A673 (cell line): ENCODE measurements around the gene SEMA6B.

Experiments used
- EZH2 ChIP-seq: fragments of 200-600 bp; sonication (generic); IDR thresholded peaks from 2 replicates; pipeline ENCODE4 v1.6.1; 2017; ENCODE audit warnings: borderline replicate concordance, low read depth, mild to moderate bottlenecking, mixed read lengths, antibody characterized with exemption, low read length; ENCODE audit not compliant: poor library complexity, severe bottlenecking
- TF ChIP-seq, protein P1 (sequence below): fragments of 300-800, 200-600 bp; sonication (generic); conservative IDR thresholded peaks from 2 replicates; pipeline ENCODE4 v1.5.1; 2017; ENCODE audit warnings: low read depth, mild to moderate bottlenecking, antibody characterized with exemption, low read length, moderate library complexity, mixed read lengths

DNA sequence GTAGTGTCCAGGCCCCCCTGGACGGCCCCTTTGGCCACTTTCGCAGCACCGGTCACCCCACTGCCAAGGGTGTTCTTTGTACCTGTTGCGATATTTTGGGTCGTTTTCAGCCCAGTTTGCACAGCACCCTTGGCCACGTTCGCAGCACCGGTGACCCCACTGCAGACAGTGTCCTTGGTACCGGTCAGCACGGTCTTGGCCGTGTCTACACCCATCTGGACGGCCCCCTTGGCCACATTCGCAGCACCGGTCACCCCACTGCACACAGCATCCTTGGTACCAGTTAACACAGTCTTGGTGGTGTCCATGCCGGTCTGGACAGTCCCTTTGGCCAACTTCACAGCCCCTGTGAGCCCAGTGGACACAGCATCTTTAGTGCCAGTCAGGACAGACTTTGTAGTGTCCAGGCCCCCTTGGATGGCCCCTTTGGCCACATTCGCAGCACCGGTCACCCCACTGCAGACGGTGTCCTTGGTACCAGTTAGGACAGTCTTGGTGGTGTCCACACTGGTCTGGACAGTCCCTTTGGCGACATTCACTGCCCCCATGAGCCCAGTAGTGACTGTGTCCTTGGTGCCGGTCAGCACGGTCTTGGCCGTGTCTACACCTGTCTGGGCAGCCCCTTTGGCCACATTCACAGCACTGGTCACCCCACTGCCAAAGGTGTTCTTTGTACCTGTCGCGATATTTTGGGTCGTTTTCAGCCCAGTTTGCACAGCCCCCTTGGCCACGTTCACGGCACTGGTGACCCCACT, 48.0 kb downstream of the SEMA6B start:
- TF ChIP-seq, protein P1, sequence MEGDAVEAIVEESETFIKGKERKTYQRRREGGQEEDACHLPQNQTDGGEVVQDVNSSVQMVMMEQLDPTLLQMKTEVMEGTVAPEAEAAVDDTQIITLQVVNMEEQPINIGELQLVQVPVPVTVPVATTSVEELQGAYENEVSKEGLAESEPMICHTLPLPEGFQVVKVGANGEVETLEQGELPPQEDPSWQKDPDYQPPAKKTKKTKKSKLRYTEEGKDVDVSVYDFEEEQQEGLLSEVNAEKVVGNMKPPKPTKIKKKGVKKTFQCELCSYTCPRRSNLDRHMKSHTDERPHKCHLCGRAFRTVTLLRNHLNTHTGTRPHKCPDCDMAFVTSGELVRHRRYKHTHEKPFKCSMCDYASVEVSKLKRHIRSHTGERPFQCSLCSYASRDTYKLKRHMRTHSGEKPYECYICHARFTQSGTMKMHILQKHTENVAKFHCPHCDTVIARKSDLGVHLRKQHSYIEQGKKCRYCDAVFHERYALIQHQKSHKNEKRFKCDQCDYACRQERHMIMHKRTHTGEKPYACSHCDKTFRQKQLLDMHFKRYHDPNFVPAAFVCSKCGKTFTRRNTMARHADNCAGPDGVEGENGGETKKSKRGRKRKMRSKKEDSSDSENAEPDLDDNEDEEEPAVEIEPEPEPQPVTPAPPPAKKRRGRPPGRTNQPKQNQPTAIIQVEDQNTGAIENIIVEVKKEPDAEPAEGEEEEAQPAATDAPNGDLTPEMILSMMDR: no peak
- TF ChIP-seq EZH2: no peak
